Prostate gland (tissue), 2 donors: Measurements from ENCODE around the gene DEFB110.

ENCODE experiments used
- CTCF ChIP-seq, 4 experiments: fragments of 200-600 bp in 2 of 4; fragments of 450-650 bp in 2 of 4; sonication (generic) in 2 of 4; IDR thresholded peaks; 1 replicate in 3 of 4; 2 replicates in 1 of 4; pipeline ENCODE4 v1.5.1; 2016 to 2019; ENCODE audit warnings: antibody characterized with exemption in 4 of 4, mild to moderate bottlenecking in 2 of 4, moderate library complexity in 2 of 4
- POLR2AphosphoS5 ChIP-seq: sonication (generic); formaldehyde crosslinking; IDR thresholded peaks from one replicate; pipeline ENCODE4 v1.6.1; 2017; ENCODE audit warnings: antibody characterized with exemption

- TF ChIP-seq CTCF (IDR thresholded peaks at IDR 0.05), result no peak
- no peak for TF ChIP-seq POLR2AphosphoS5
Measured at GRCh38 chr6:49987749-49988148, 34.0 kb downstream of the DEFB110 start.
